ENCODE measurements around the gene ZNF17. TPM values are rescaled to one million over a fixed set of nuclear protein-coding genes. Genes with fewer than 3 reads are reported as not detected.

Gene ZNF17
- total RNA-seq, 1 experiment from 2014 or later: 5.1 TPM

- Histone ChIP-seq H3K9ac (ENCODE audit: low read length) (no peak overlapping the region), H3K36me3 (ENCODE audit: control insufficient read depth in 1 of 2, insufficient read depth in 2 of 2, low read length in 2 of 2) (peaks cover 10 to 31% of the 10 kb centered on the region in 2 experiments; a peak in 3 of 4 replicates), H3K27me3 (ENCODE audit: insufficient read depth, low read length) (no peaks in the 10 kb centered on the region), H4K20me1 (ENCODE audit: insufficient read depth) (no peaks in the 10 kb centered on the region), H2AFZ (ENCODE audit: low read depth, low read length, poor library complexity, severe bottlenecking) (no peak overlapping the region), H3K9me2 (ENCODE audit: insufficient read depth) (no peaks in the 10 kb centered on the region), H3K4me3 (replicated peaks in 1 of 2; ENCODE audit: low read depth in 1 of 2, low read length in 2 of 2) (no peak overlapping the region), H3K4me2 (ENCODE audit: low read length) (no peak overlapping the region), H3K9me3 (ENCODE audit: control insufficient read depth in 1 of 2, insufficient read depth in 1 of 2, low read depth in 1 of 2, low read length in 2 of 2) (peaks cover 0 to 9% of the 10 kb centered on the region in 2 experiments; a peak in 2 of 4 replicates), H3K79me2 (ENCODE audit: insufficient read depth, low read length) (peaks cover 39% of the 10 kb centered on the region), H3K27ac (ENCODE audit: low read depth, low read length) (no peak overlapping the region), H3K4me1 (ENCODE audit: control insufficient read depth in 1 of 2, insufficient read depth in 2 of 2, low read length in 2 of 2) (no peaks in the 10 kb centered on the region)
- TF ChIP-seq ATF3 (IDR thresholded peaks at IDR 0.05): no peak
- no peak for TF ChIP-seq CTCF (IDR thresholded peaks at IDR 0.05 in 2 of 3, conservative IDR thresholded peaks at IDR 0.05 in 1 of 3; ENCODE audit: borderline replicate concordance in 1 of 3, insufficient read depth in 1 of 3, low read depth in 2 of 3, low read length in 2 of 3)
- TF ChIP-seq SRF (IDR thresholded peaks at IDR 0.05; ENCODE audit: low read depth): no peak
- no peak for TF ChIP-seq ZNF274 (IDR thresholded peaks at IDR 0.05; ENCODE audit: low read depth, low read length)
- no peak for TF ChIP-seq JUND (IDR thresholded peaks at IDR 0.05)
- TF ChIP-seq ZBTB33 (IDR thresholded peaks at IDR 0.05; ENCODE audit: extremely low read depth, insufficient replicate concordance, low read length): no peak
- no peak for TF ChIP-seq FOSL1 (IDR thresholded peaks at IDR 0.05; ENCODE audit: low read depth)
- TF ChIP-seq SIN3A (IDR thresholded peaks at IDR 0.05; ENCODE audit: low read depth): no peak
- TF ChIP-seq EGR1 (IDR thresholded peaks at IDR 0.05; ENCODE audit: low read depth): no peak
- TF ChIP-seq ELF1 (IDR thresholded peaks at IDR 0.05; ENCODE audit: borderline replicate concordance, low read depth): no peak
- TF ChIP-seq YY1 (IDR thresholded peaks at IDR 0.05; ENCODE audit: extremely low read depth, insufficient replicate concordance, low read depth, low read length): no peak
- TF ChIP-seq EZH2phosphoT487 (IDR thresholded peaks at IDR 0.05; ENCODE audit: borderline replicate concordance): no peak
- no peak for TF ChIP-seq CBX3 (IDR thresholded peaks at IDR 0.05; ENCODE audit: low read depth)
- no peak for TF ChIP-seq SP1 (IDR thresholded peaks at IDR 0.05; ENCODE audit: low read depth)
- TF ChIP-seq MAX (IDR thresholded peaks at IDR 0.05): no peak
- DNase-seq (ENCODE audit: low read depth, low spot score) (no peak), ATAC-seq (no peak)
- POLR2A ChIA-PET: no interaction called here
- intact Hi-C loops (cut with micrococcal nuclease): no loop called here
- no TSS peak for BruUV-seq (replicated peaks)
- RAD21 ChIA-PET (ENCODE audit: low non-redundant PET in 1 of 2, low total read pairs in 2 of 2, uncharacterized antibody in 2 of 2, unreplicated experiment in 2 of 2): no interaction called here
- CTCF ChIA-PET: no interaction called here
These were observed 32.2 kb downstream of the ZNF17 start for GRCh38 chr19:57443121-57443696.

All from HCT116 (cell line).